Hepatocyte (in vitro differentiated cells): ENCODE measurements around the gene BIRC7.

Experiments used
- EZH2 ChIP-seq: fragments of 200-600 bp; sonication (generic); IDR thresholded peaks from 2 replicates; pipeline ENCODE4 v1.6.1; 2016; ENCODE audit warnings: antibody characterized with exemption, mild to moderate bottlenecking, borderline replicate concordance
- TF ChIP-seq, protein P1 (sequence below): fragments of 200-600 bp; sonication (generic); IDR thresholded peaks from 2 replicates; pipeline ENCODE4 v1.5.1; 2016; ENCODE audit warnings: antibody characterized with exemption, mild to moderate bottlenecking; ENCODE audit not compliant: poor library complexity

- TF ChIP-seq, protein P1, sequence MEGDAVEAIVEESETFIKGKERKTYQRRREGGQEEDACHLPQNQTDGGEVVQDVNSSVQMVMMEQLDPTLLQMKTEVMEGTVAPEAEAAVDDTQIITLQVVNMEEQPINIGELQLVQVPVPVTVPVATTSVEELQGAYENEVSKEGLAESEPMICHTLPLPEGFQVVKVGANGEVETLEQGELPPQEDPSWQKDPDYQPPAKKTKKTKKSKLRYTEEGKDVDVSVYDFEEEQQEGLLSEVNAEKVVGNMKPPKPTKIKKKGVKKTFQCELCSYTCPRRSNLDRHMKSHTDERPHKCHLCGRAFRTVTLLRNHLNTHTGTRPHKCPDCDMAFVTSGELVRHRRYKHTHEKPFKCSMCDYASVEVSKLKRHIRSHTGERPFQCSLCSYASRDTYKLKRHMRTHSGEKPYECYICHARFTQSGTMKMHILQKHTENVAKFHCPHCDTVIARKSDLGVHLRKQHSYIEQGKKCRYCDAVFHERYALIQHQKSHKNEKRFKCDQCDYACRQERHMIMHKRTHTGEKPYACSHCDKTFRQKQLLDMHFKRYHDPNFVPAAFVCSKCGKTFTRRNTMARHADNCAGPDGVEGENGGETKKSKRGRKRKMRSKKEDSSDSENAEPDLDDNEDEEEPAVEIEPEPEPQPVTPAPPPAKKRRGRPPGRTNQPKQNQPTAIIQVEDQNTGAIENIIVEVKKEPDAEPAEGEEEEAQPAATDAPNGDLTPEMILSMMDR = no peak
- no peak for TF ChIP-seq EZH2
These were observed 2.7 kb upstream of the BIRC7 start for GRCh38 chr20:63233061-63233344.
